ENCODE results near the gene SLC25A47. TPM values are rescaled to one million over a fixed set of nuclear protein-coding genes. Genes with fewer than 3 reads are reported as not detected.

SLC25A47 gene
- total RNA-seq, 1 donor from 2014 or later, result not detected

DNA sequence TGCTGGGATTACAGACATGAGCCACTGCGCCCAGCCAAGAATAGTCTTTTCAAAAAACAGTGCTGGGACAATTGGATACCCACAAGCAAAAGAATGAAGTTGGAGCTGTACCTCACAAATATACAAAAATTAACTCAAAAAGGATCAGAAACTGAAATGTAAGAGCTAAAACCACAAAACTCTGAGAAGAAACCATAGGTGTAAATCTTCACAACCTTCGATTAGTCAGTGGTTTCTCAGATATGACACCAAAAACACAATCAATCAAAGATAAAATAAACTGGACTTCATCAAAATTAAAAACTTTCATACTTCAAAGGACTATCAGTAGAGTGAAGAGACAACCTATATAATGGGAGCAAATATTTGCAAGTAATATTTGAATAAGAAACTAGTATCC is 35.3 kb downstream of the SLC25A47 start:
- TF ChIP-seq, protein P1, sequence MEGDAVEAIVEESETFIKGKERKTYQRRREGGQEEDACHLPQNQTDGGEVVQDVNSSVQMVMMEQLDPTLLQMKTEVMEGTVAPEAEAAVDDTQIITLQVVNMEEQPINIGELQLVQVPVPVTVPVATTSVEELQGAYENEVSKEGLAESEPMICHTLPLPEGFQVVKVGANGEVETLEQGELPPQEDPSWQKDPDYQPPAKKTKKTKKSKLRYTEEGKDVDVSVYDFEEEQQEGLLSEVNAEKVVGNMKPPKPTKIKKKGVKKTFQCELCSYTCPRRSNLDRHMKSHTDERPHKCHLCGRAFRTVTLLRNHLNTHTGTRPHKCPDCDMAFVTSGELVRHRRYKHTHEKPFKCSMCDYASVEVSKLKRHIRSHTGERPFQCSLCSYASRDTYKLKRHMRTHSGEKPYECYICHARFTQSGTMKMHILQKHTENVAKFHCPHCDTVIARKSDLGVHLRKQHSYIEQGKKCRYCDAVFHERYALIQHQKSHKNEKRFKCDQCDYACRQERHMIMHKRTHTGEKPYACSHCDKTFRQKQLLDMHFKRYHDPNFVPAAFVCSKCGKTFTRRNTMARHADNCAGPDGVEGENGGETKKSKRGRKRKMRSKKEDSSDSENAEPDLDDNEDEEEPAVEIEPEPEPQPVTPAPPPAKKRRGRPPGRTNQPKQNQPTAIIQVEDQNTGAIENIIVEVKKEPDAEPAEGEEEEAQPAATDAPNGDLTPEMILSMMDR (conservative IDR thresholded peaks at IDR 0.05; ENCODE audit: low read depth, low read length), result no peak
- no peak overlapping the region for H3K4me3 ChIP-seq (ENCODE audit: low read depth, low read length)
- no peak for DNase-seq (ENCODE audit: low read depth)

DNA sequence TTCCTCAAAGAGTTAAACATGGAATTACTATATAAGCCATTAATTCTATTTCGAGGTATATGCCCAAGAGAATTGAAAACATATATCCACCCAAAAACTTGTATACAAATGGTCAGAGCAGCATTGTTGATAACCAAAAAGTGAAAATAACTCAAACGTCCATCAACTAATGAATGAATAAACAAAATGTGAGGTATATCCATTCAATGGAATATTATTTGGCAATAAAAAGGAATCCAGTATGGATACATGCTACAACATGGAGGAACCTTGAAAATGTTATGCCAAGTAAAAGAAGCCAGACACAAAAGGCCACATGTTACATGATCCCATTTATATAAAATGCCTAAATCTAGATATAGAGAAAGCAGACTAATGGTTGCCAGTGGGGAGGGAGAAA is 36.0 kb downstream of the SLC25A47 start:
- no peak for DNase-seq (ENCODE audit: low read depth)
- TF ChIP-seq, protein P1 (conservative IDR thresholded peaks at IDR 0.05; ENCODE audit: low read depth, low read length), result no peak
- H3K4me3 ChIP-seq (ENCODE audit: low read depth, low read length), result no peak overlapping the region

GRCh38 chr14:100359881-100360280 is 36.7 kb downstream of the SLC25A47 start:
- H3K4me3 ChIP-seq (ENCODE audit: low read depth, low read length), result no peak overlapping the region
- DNase-seq (ENCODE audit: low read depth), result no peak
- TF ChIP-seq, protein P1 (conservative IDR thresholded peaks at IDR 0.05; ENCODE audit: low read depth, low read length), result no peak

GRCh38 chr14:100361626-100362025 is 38.5 kb downstream of the SLC25A47 start:
- H3K4me3 ChIP-seq (ENCODE audit: low read depth, low read length), result no peak overlapping the region
- TF ChIP-seq, protein P1 (conservative IDR thresholded peaks at IDR 0.05; ENCODE audit: low read depth, low read length), result no peak
- DNase-seq (ENCODE audit: low read depth), result no peak

- H3K4me3 ChIP-seq (ENCODE audit: low read depth, low read length), result no peak overlapping the region
- TF ChIP-seq, protein P1 (conservative IDR thresholded peaks at IDR 0.05; ENCODE audit: low read depth, low read length), result no peak
- no peak for DNase-seq (ENCODE audit: low read depth)
Measured at GRCh38 chr14:100362311-100362927, 39.3 kb downstream of the SLC25A47 start.

DNA sequence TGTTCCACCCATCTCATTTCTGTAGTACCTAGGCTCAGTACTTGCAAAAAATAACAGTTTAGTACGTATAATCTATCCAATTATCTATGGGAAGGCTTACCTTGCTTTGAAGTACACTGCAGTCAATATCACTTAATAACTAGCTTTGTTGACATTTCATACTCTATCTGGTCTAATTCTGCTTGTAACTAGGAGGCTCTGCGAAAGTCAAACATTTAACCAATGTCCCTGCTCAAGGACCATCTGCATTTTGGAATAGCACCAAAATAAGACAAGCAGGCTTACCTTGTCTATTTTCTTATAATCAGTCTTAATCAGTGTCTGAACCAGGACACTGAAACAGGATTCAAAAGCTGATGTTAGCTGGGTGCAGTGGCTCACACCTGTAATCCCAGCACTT is 39.9 kb downstream of the SLC25A47 start:
- H3K4me3 ChIP-seq (ENCODE audit: low read depth, low read length), result no peak overlapping the region
- TF ChIP-seq, protein P1 (conservative IDR thresholded peaks at IDR 0.05; ENCODE audit: low read depth, low read length), result no peak
- DNase-seq (ENCODE audit: low read depth), result no peak

- TF ChIP-seq, protein P1 (conservative IDR thresholded peaks at IDR 0.05; ENCODE audit: low read depth, low read length), result no peak
- H3K4me3 ChIP-seq (ENCODE audit: low read depth, low read length), result no peak overlapping the region
- no peak for DNase-seq (ENCODE audit: low read depth)
Measured at GRCh38 chr14:100364403-100364802, 41.3 kb downstream of the SLC25A47 start.

Data from epithelial cell of proximal tubule (primary cell).